Astrocyte of the hippocampus (primary cell): Measurements from ENCODE around the gene FURIN.
"Not testable (repeated sequence)": the region's sequence is repeated elsewhere in the genome, so short reads cannot be mapped to it uniquely, and the experiment has no call there.

Experiments used
- DNase-seq: peaks from one replicate; pipeline ENCODE4 v3.0.0; 2011; ENCODE audit warnings: low read depth, low spot score

The FURIN gene

GRCh38 chr15:90868261-90868689 is at the start of gene FURIN:
Gene FURIN (plus strand): TSS chr15:90868588. CDS start chr15:90875741, 7,153 bp downstream.
- DNase-seq = no peak

DNA sequence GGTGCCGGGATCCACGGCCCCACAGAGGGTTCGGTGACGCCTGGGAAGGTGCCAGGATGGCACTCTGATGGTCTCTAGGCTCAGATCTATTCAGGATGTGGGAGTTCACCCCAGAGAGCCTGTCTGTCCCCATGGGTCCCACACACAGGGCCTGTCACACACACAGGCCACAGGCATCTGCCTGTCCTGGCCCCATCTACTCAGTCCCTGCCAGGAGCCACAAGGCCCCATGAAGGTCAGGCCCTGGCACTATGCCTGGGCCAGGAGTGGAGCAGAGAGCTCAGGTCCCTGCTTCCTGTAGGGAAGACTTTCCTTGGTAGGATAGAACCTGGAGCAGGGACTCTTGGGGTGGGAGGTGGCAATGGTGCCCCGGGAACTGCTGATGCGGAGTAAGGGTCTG is 49.0 kb upstream of the FURIN start:
- DNase-seq = no peak

GRCh38 chr15:90819850-90820249 is 48.5 kb upstream of the FURIN start:
- DNase-seq = no peak

DNA sequence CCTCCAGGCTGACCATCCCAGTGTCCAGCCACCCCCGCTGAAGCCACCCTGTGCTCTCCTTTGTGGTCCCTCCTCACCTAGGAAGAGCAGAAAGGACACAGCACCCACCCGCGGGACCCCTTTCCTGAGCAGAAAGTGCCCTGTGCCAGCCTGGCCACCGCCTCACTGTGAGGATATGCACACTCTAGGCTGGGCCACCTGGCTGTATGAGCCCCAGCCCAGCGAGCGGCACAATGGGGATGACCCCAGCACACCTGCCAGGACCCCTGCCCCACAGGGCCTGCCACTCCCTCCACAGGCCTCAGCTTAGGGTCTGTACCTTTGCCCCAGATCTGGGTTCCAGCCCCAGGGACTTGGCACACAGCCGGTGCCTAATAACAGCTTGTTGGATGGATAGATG is 47.9 kb upstream of the FURIN start:
- no peak for DNase-seq

DNA sequence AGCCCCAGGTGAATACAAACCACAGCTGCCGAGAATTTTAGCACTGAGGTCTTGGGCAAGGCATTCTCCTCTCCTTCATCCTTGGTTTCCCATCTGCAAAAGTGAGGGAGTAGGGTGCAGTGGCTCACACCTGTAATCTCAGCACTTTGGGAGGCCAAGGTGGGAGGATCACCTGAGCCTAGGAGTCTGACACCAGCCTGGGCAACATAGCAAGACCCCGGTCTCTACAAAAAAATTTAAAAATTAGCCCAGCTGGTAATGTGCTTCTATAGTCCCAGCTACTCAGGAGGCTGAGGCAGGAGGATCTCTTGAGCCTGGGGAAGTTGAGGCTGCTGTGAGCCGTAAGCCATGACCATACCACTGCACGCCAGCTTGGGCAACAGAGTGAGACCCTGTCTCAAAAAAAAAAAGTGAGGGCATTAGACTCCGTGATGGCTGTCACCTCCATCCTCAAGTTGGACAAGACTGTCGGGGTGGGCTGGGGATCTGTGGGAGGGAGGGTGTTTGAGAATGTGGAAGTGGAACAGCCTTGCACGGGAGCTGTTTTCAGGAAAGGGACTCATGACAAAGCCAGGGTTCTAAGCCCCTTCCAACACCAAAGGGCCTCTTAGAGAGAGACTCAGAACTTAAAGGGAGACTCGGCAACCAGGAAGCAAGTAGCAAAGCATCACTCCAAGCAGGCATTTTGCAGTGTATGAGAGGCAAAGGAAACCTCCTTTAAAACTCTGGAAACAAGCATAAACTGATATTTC is 46.0 kb upstream of the FURIN start:
- DNase-seq = no peak

DNA sequence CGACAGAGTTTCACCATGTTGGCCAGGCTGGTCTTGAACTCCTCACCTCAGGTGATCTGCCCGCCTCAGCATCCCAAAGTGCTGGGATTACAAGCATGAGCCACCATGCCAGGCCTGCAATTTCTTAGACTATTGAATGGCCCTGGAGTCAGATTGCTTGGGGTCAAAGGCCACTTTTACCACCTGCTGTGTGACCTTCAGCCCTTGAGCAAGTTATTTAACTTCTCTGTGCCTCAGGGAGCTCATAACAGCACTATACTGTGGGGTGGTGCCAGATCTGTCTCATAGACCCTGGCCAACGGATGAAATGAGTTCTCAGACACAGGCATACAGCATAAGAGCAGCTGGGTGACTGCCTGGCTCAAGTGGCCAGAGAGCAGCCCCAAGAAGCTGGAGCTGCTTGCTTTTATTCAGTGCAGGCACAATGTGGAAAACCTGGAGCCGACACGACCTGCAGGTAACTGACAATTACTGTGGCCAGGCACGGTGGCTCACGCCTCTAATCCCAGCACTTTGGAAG is 44.9 kb upstream of the FURIN start:
- DNase-seq = no peak

DNA sequence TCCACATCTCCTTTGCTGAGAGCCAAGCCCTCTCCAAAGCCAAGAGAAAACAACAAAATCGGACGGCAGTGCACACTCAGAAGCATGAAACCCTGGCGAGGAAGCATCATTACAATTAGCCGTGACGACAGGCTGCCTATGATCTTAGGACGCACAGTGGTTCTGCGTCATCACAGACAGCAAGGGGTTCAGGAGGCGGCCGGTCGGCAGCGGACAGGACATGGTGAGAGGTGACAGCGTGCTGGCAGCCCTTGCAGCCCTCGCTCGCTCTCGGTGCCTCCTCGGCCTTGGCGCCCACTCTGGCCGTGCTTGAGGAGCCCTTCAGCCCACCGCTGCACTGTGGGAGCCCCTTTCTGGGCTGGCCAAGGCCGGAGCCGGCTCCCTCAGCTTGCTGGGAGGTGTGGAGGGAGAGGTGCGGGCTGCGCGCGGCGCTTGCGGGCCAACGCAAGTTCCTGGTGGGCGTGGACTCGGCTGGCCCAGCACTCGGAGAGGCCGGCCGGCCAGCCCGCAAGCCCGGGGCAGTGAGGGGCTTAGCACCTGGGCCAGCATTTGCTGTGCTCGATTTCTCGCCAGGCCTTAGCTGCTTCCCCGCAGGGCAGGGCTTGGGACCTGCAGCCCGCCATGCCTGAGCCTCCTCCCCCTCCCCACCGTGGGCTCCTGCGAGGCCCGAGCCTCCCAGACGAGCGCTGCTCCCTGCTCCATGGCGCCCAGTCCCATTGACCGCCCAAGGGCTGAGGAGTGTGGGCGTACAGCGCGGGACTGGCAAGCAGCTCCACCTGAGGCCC is 43.1 kb upstream of the FURIN start:
- not testable (repeated sequence) for DNase-seq

DNA sequence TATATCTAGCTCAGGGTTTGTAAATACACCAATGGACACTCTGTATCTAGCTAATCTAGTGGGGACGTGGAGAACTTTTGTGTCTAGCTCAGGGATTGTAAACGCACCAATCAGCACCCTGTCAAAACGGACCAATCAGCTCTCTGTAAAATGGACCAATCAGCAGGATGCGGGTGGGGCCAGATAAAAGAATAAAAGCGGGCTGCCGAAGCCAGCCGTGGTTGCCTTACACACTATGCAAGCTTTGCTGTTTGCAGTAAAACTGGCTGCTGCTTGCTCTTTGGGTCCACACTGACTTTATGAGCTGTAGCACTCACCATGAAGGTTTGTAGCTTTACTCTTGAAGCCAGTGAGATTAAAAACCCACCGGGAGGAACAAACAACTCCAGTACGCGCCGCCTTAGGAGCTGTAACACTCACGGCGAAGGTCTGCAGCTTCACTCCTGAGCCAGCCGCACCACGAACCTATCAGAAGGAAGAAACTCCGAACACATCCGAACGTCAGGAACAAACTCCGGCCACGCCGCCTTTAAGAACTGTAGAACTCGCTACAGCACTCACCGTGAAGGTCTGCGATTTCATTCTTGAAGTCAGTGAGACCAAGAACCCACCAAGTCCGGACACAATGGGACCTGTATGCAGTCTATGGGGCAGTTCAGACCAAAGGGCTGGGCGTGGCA is 42.0 kb upstream of the FURIN start:
- DNase-seq = not testable (repeated sequence)

DNA sequence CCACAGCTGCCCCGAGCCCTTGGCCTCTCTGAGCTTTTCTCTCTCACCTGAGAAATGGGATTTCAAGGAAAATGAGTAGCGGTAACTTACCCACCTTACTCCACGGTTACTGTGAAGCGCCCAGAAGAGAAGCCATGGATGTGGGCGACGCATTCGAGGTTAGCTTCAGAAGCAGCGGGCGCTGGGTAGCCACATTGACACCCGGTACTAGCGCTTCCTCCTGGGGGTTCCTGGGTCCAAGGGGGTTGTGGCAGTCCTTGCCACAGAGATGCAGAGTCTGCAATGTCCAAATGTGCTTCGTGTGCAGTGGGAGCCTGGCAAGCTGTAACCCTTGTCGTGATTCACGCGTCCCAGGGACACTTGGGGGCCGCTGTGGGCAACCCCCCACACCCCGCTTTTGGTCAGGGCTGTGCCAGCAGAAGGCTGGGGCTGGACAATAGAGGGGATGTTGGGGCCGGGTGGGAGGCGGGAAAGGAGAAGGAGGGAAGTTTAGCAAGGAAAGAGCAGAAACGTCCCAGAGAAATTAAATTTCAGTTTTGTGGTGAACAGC is 41.4 kb upstream of the FURIN start:
- DNase-seq = no peak

DNA sequence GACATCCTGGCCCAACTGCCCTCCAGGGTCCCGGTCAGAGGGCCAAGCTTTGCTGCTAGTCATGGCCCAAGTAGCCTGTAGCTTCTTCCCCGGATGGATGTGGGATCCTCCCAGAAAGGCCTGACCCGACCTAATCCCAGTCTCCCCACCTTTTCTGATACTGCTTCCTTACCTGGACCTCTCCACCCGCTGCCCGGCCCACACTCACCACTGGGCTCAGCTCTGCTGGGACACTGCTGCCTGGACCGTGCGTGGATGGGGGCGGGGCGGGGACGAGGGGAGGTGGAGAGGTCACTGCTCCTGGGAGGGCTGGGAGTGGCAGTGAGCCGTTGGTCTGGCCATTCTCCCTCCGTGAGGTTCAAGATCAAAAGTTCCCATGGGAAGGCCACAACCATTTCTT is 40.3 kb upstream of the FURIN start:
- no peak for DNase-seq

DNA sequence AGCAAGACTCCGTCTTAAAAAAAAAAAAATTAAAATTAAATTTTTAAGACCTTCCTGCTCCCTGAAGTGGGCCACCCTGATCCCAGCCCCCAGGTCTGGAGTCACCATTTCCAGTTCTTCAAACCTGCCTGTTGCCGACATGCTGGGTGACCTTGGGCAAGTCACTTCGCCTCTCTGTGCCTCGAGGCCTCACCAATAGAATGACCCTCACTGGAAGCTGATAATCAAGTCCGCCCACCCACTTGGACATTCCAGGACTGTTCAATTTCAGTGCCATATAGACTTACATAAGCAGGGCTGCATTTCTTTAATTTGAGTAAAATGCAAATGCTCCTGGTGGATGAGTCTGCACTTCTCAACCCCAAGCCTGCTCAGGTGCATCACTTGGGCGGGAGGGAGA is 39.3 kb upstream of the FURIN start:
- no peak for DNase-seq

- no peak for DNase-seq
Observed at GRCh38 chr15:90829942-90830440, 38.4 kb upstream of the FURIN start.

DNA sequence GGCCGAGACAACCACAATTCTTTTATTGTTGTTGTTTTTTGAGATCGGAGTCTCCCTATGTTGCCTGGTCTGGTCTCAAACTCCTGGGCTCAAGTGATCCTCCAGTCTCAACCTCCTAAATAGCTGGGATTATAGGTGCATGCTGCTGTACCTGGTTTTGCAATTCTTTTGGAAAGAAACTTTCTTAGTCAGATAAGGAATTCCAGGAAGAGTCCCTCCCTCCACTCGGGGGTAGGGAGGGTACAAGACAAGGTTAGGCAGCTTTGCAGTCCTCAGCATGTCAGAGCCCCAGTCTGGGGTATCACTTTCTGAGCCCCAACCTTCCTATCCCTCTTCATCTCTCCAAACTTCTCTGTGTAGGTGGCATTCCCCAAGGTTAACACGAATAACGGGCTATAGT is 33.8 kb upstream of the FURIN start:
- no peak for DNase-seq

DNA sequence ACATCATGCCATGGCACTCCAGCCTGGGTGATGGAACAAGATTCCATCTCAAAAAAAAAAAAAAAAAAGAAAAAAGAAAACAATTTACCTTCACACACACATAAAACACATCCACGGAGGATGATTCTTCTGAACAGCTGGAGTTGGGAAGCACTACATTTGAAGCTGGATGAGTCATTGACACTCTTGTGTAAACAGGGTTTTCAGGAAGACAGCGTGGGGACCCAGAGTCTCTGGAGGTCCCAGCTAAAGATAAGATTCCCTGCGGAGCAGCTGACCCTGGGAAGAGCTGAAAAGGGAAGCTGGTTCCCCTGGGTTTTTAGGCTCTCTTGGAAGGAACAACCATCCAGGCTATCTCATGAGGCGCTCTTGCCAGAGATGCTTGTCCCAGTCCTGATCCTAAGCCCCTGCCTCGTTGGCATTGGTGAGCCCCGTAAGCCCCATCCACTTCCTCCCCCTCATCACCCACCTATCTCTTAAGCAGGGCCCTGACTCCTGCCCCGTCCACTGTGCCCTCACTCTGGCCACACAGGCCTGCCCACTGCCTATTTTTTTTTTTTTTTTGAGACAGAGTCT is 32.0 kb upstream of the FURIN start:
- DNase-seq = no peak

GRCh38 chr15:90837094-90837493 is 31.3 kb upstream of the FURIN start:
- DNase-seq = no peak

- DNase-seq = no peak
Observed at GRCh38 chr15:90838139-90838538, 30.2 kb upstream of the FURIN start.

GRCh38 chr15:90838544-90838943 is 29.8 kb upstream of the FURIN start:
- DNase-seq = no peak

- peak; percentile 93 for DNase-seq
Observed at GRCh38 chr15:90839187-90840071, 29.0 kb upstream of the FURIN start.

- DNase-seq = peak; percentile 31
Observed at GRCh38 chr15:90840157-90840855, 28.1 kb upstream of the FURIN start.

GRCh38 chr15:90840954-90841353 is 27.4 kb upstream of the FURIN start:
- DNase-seq = peak; percentile 42
